Hypothalamus (tissue), 51 donors: ENCODE measurements around the gene HNF1B.

Source experiments
- DNase-seq, 51 donors: peaks; one replicate each; lab custom pipeline; 2025; lab: John Stamatoyannopoulos, UW

Gene HNF1B

DNA sequence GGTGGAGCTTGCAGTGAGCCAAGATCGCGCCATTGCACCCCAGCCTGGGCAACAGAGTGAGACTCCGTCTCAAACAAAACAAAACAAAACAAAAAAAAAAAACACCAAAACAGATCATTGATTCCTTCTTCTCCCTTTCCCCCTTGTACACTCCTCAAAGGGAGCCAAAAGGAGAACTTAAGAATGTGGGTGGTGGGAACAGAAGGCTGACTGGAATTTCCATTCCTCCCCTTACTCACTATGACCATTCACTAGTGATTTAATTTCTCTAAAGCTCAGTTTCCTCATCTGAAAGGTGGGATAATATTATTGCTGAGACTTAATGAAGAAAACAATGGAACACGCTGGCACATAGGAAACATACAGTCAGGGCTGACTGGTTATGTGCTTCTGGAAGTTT is 17.1 kb upstream of the HNF1B start:
- no peak for DNase-seq

DNA sequence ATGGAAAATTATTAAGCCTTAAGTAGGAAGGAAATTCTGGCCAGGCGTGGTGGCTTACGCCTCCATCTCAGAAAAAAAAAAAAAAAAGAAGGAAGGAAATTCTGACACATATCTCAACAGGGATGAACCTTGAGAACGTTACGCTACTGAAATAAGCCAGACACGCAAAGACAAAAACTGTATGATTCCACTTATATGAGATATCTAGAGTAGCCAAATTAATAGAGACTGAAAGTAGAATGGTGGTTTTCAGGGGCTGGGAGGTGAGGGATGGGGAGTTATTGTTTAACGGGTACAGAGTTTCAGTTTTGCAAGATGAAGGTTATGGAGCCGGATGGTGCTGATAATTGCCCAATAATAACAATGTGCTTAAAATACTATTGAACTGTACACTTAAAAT is 16.2 kb upstream of the HNF1B start:
- DNase-seq, result no peak

DNA sequence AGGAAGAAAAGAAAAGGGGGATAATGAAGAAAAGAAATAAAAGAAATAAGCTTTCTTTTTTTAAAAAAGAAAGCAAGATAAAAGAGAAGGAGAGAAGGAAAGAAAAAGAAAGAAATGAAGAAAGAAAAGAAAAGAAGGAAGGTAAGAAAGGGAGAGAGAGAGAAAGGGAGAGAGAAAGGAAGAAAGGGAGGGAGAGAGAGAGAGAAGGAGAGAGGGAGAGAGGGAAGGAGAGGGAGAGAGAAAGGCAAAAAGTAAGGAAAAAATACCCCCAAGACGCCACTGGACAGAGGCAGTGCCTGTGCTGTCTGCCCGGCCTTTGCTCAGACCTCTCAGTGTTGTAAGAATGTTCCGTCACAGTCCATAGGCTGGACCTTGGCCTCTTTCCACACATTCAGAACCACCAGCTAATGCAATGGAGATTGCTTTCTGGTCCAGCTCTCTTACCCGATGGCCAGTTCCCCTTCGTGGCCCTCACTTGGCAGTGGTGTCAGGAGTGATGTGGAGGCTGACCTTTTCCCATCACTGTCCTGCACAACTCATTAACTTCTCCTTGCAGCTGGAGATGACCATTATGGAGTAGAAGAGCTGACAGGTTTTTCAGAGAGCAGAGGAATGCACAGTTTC is 14.3 kb upstream of the HNF1B start:
- no peak for DNase-seq

DNA sequence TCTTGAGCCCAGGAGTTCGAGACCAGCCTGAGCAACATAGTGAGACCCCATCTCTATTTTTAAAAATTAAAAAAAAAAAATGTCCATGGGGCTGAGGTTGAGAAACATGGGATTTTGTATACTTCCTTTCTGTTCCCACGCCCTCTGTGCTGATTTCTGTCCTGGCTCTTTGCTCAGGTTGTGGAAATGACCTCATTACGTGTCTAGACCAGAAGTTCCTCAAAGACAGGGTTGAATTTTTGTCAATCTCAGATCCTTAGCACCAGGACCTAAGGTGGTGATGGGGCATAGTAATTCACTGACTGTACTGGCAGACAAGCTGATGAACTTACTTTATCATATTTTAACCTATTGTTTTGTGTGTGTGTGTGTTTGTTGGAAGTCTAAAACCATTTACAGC is 11.2 kb upstream of the HNF1B start:
- DNase-seq, result no peak

DNA sequence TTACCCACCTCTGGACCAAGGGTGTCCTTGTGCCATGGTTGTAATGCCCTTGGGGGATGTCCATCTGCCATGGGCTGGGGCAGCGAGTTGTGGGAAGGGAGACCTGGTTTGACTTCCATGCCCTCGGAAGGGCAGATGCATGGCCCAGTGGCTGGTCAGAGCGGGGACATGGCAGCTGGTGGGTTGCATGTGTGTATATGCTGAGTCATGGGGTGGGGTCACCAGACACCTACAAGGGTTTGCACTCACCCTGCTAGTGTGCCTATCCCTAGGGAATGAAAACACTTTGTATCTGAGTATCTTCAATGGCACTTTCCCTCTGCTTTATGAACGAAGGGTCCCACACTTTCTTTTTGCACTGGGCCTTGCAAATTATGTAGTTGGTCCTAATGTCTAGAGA is 10.6 kb upstream of the HNF1B start:
- DNase-seq, result no peak

DNA sequence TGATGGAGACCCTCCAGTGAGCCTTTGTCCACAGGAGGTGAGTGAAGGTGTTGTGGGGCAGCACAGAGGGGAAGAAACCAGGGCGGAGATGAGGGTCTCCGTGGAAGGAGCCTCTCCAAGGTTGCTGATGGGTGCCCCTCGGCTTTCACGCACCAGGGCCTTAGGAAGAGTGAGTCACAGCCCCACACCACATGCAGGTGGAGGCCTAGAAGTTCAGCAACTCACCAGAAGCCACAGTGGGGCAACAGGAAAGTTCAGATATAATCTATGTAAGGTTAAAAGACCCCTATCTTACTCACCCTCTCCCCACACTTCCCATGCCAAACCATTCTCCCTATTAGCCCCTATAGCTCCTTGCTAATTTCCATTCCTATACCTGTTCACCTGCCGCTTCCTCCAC is 9.5 kb upstream of the HNF1B start:
- DNase-seq, result no peak

DNA sequence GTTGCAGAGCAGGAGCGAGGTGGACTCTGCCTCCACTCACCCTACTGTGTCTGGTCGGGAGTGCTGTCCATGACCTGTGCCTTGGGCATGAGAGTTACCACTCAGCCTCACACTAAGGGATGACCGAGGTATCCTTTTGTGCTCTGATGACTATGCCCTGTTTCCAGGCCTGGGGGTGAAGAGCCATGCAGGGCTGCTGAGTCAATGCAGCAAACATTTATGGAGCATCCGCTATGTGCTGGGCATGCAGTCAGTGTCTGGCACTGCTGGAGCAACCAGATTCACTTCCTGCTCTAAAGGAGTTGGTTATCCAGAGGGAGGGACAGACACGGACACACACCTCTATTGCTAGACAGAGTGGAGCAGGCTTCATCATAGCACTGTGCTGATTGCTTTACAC is 7.6 kb upstream of the HNF1B start:
- no peak for DNase-seq

DNA sequence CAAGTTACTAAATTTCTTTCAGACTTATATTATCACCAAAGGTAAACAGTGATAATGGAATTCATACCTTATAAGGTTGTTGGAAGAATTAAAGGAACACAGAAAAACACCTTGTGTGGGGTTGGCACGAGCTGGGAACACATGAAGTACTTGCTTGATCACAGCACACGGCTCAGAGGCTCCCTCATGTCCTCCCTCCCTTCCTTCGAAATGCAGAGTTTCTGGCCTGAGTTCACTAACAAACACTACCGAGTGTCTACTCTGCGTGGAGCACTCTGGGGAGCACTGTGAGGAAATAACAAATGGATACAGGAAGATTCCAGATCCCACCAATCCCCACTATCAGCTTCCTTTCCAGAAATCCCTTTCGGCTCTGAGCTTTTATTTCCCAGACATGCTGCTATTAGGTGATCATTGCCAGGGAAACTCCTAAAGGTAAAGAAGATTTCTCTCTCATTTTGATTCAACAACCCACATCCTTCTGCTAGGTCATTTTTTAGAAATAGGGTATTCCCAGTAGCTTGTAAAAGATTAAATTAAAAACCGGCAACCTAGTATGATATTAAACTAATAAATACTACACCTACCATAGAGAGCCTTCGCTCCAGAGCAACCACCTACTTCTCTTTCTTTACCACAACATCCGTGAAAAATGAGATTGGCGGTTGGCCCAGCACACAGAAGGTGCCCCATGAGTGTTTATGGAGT is 6.1 kb upstream of the HNF1B start:
- DNase-seq, result no peak

DNA sequence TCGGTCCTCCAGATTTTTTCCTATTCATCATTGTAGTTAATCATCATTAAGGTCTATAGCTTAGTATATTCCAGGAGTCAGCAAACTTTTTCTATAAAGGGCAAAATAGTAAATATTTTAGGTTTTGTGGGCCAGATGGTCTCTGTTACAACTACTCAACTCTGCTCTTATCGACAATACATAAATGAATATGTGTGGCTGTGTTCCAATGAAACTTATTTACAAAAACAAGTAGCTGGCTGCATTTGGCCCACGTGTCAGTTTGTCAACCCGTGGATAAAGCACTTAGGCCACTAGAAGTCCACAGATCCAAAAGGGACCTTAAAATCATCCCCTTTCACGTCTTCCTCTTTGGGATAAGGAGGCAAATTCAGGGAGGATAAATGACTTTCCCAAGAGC is 5.4 kb upstream of the HNF1B start:
- DNase-seq, result no peak

DNA sequence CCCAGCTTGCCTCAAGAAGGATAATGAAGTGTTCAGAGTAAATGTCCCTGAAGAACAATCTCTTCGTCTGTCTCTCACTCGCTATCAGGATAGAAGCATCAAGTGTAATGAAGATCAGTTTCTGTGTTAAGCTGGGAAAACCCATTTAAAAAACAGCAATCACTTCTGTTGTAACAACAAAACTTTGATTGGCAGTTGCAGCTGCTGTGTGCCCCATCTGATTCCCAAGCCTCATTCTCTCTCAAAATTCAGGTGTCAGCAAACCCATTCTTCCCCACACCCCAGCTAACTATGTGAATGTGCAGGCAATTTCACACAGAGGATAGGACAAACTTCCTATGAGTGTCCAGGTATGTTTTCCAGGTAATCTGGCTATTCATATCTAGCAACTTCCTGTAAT is 2.4 kb upstream of the HNF1B start:
- DNase-seq, result no peak

DNA sequence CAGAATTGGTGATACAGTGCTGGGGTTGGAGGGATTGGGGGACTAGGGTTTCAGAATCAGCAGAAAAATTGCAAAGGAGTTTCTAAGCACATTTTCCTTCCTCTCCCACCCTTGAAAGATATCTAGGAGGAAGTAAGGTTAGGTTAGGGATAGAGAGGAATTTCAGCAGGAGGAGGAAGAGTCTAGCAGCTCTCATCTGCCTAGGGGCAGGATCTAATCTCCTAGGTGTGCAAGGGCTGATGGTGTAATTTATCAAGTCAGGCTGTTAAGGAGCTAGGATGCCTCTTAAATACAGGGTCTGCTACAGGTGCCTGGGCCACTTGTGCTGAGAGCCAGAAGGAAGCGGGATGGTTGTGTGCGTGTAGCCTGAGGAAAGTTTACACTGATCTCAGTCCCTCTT is 1.8 kb upstream of the HNF1B start:
- DNase-seq, result no peak

DNA sequence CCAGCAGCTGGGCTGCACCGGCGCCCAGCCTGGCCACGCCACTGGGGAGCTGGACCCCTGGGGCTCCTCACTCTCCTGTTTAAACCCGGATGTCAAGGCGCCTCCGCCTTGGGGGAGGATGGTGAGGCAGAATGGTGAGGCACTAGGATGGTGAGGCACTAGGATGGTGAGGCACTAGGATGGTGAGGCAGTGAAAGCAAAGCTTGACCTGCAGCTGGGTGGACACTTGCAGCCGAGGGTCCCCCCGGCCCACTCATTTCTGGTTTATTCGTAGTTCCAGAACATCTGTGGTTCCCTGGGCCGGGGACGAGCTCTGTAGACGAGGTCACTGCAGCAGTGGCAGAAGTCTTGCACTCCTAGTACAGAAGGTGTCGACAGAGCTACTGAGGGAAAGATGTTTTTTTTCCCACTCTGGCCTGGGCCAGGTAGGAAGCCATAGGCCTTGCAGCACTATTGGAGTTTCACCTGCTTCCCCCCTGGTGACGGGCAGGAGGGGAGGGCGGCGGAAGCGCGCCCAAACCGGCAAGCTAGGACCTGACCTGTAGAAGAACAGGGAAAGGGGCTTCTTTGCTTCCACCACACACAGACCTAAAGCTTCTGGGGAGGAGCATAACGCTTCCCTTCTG is 1.1 kb upstream of the HNF1B start:
- no peak for DNase-seq

DNA sequence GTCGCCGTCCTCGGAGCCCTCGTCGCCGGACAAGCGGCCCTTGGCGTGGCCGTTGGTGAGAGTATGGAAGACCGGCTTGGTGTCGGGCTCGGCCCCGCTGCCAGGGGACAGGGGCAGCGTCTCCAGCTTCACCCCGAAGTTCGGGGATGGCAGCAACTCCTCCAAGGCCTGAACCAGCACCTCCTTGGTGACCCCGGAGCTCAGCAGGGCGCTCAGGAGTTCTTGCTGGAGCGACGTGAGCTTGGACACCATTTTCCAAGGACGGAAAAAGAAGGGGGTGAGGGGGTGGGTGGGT is 279 bp downstream of the HNF1B start:
- no peak for DNase-seq

DNA sequence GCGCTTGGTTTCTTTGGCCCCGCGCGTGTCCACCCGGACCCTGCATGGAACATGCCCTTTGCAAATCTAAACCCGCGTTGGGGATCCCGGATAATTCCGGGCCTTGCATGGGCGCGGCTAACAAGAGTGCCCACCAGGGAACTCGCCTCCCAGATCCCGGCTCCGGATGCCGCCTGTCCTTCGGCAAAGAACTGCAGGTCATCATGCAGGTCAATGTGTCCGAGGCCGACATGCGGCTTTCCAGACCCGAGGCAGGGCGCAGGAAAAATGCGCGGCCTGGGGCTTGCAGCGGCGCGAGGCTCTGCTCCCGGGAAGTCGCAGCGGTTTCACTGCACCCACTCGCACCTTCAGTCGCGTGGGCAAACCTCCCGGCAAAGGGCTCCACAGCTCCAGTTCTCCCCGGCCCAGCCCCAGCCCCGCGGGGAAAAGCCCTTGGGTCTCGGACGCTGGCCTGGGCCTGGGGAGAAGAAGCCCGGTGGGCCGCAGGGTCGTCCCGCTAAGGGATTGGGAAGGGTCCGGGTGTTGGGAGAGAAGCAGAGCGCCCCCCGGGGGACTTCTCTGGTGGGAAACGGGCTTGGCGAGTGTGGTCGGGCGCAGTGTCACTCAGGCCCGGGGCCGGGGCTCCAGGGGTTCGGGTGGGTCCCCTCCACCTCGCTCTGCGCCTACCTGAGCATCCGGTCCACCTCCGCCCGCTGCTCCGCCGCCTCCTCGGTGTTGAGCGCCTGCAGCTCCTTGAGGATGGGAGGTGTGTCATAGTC is 805 bp downstream of the HNF1B start:
- DNase-seq, result no peak

DNA sequence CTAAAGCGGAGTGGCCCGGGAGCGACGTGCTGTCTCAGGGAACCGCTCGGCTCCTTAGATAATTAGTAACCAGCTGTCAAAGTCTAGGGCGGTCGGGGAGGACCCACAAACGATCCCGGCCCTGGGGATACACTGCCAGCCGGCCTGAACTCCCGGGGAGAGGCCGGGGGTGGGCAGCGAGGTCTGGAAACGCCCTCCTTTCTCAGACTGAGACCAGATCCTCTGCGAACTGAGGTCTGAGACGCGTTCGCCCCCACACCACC is 1.3 kb downstream of the HNF1B start:
- DNase-seq, result no peak

DNA sequence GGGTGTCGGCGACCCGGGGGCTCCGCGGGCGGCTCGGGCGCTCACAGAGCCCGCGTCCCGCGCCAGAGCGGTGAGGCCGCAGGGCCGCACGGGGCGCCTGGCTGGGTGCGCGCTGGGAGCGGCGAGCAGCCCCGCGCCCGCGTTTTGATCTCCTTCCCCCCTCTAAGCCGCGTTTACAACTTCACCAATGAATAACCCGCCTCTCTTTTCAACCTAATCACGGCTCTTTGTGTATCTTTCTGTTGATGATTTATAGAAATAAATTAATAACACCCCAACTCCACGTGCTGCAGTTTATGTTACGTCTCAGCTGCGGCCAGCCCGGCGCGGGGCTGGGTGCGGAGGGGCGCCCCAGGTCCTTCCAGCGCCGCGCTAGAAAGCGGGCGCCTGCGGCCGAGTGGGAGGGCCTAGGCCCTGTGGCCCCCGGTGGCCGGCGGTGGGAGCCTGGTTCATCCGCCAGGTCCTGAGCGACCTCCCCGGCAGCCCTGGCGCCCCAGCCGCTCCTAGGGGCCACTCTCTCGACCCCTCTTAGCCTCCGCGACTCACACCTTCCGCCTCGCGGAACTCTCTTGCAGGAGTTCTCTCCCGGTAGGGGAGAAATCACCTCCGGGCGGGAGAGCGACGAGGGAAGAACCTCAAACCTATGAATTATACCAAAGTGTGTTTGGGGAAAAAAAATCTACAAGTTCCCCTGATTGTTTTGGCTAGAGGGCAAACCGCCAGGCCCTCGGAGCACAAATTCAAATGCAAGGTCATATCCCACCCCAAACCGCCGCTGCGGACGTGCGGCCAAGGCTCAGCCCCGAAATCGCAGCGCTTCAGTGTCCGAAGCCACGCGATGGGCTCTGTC is 1.9 kb downstream of the HNF1B start:
- DNase-seq, result no peak

DNA sequence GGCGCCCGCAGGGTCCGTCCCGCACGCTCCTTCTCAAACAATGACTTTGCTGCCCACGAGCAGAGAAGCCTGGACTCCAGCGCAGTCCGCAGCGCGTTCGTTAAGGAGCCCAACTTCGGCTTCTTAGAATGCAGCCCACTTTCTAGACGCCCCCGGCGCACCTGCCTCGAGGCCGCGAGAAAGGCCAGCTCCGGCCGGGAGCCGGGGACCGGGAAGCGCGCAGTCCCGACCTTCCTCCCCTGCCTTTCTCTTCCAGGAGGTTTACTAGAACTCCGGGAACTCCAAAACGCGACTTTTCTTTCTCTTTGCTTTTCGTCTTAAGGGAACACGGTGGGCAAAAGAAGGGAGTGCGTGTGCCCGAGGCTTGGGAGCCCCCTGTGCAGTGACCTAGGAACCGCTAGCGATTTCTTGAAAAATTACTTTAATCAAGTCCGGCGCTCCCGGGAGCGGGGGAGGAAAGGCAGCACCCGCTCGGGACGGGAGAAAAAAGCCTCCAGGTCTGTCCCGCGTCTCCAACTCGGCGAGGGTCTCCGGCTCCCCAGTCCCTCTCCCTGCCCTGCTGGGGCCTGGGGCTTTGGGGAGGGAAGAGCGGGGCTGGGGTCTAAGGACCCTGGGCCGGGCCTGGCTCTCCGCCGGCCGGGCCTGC is 2.6 kb downstream of the HNF1B start:
- no peak for DNase-seq

DNA sequence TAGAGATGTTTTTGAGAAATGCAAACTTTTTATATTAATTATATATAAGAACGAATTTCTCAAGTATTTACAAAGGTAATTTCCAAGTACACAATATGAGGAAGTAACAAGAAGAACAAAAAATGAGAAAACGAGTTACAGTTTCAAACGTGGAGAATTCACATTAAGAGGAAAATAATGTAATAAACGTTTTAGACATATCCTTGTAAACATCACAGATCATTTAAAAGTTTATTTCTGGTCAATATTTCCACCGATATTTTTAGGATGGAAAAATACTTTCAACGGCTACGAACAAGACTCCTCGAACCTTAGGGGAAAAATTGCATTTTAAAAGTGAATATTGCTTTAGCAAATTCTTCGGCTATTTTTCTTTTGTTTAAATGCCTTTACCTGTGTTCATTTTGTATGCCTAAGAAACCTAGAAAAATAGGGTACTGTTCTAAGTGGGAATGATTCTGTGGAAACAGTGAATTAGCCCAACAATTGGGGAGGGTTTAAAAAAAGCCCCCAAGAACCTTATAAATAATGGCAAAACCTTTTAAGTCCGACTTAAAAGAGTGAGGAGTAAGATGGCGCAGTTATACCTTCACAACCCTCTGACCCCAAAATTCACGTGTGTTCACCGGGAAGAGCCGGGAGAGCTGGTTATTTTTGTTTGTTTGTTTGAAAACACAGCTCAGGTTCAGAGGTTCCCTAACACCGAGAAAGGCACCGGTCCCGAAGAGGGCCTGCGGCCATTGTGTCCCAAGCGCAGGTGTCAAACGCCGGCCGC is 3.3 kb downstream of the HNF1B start:
- DNase-seq, result no peak

DNA sequence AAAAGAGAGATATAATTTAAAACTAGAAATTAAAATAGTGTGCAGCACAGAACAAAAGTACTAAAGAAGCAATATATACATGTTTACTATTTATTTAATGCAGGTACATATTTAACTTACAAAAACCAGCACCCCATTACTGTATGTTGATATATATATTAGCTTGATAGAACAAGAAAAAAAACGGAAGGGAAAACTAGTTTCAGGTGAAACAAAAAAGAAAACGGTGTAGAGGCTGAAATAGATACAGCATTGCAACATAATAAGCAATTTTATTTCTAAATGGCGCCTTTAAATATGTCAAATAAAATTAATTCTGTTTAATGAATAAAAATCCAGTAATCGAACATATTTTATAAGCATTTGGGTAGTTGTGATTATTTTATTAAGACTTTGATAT is 3.9 kb downstream of the HNF1B start:
- no peak for DNase-seq

DNA sequence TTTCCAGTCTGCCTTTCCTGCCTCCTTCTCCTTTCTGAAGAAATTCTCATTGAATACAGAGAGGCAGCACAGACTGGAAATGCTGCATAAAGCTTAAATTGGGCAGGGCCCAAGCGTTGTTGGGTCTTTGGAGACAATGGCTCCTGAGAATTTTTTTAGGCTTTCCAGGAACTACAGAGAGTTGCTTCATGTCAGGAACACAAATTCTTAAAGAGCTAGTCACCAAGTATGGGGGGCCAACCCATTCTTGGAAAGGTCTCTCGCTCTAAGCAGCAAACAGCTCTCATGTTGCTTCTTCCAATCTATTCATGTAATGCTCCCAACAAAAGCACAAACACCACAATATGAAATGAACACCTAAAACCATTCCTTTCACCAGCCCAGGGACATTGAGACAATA is 6.9 kb downstream of the HNF1B start:
- DNase-seq, result no peak
